GM18951 (cell line): ENCODE results near the gene GRIN1.
"Not testable (repeated sequence)": the region's sequence is repeated elsewhere in the genome, so short reads cannot be mapped to it uniquely, and the experiment has no call there.

Experiments
- POLR2A ChIP-seq: IDR thresholded peaks from 4 replicates; pipeline ENCODE4 v1.6.1; 2011; ENCODE audit warnings: mild to moderate bottlenecking; ENCODE audit not compliant: insufficient read length, insufficient read depth; ENCODE audit errors: extremely low read depth
- in situ Hi-C: fragments of 300-500 bp; cut with MboI; formaldehyde crosslinking; loops from one replicate; pipeline ENCODE4 v1.12.0; 2022; ENCODE audit warnings: low sequenced_read_pairs, mixed read lengths, inconsistent platforms; ENCODE audit not compliant: unreplicated experiment

The GRIN1 gene

DNA sequence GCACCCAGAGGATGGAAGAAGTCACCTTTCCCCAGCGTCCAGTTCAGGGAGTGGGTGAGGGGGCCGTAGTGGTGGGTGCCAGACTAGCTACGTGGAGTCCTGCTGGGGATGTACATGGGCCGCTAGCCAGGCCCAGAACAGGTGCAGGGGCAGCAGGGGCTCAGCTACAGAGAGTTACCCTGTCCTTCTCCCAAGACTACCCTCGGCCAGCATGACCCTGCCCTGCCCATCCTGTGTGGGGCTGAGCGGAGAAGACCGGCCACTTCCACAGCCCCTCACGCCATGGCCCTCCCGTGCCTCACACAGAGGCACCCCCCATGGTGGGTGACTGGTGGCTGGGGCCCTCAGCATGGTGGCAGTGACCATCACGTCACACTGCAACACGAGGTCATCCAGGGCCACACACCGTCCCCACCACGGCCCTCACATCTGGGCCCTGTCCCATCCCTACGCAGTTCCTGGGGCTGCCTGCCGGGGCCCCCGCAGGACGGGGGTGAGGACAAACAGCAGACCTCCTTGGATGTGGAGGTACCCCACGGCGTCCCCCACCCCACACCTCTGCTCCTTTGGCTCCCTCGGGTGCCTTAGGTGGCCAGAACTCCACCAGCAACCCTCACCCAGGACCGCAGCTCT is 23.4 kb upstream of the GRIN1 start:
- no peak for TF ChIP-seq POLR2A
- in situ Hi-C loops = no loop called here

DNA sequence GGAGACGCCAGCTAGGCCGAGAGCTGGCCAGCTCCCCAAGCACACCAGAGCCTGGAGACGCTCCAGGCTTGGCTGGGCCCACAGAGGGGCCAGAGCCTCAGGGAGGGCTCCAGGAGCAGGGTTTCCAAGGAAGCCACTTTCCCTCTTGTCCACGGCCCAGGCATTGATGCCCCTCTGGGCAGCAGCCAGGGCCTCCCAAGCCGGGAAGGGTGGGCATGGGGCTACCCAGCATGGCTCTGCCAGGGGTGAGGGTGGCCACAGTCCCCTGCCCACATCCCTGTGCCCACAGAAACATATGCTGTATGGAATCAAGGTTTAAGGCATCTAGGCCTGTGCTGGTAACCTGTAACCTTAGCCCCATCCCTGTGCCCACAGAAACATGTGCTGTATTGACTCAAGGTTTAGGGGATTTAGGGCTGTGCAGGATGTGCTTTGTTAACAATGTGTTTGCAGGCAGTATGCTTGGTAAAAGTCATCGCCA is 22.9 kb upstream of the GRIN1 start:
- no peak for TF ChIP-seq POLR2A
- in situ Hi-C loops = no loop called here

DNA sequence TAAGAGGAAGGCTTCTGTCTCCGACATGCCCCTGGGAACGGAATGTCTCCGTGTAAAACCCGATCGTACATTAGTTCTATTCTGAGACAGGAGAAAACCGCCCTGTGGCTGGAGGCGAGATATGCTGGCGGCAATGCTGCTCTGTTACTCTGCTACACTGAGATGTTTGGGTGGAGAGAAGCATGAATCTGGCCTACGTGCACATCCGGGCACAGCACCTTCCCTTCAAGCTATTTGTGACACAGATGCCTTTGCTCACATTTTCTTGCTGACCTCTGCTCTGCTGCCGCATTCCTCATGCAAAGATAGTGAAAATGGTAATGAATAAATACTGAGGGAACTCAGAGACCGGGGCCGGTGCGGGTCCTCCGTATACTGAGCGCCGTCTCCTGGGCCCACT is 22.2 kb upstream of the GRIN1 start:
- in situ Hi-C loops = no loop called here
- TF ChIP-seq POLR2A = no peak

DNA sequence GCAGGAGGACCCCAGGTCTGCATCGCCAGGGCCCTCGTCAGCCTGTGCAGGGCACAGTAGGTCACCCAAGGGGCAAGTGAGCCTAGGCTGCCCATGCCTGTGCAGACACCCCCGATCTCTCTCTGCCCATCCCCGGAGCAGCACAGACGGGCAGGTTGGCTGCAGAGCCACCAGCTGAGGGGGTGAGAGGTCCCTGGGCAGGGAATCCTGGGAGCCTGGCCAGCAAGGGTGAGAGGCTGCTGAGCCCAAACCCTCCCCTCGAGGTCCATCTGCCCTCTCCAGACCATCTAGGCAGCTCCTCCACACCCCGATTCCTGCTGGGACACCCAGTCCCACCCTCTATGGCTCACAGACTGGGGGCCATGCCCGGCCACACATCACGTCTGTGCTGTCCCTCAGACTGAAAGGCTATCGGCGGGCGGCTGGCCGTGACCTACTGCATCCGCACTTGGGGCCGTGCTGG is 21.7 kb upstream of the GRIN1 start:
- in situ Hi-C loops = no loop called here
- no peak for TF ChIP-seq POLR2A

DNA sequence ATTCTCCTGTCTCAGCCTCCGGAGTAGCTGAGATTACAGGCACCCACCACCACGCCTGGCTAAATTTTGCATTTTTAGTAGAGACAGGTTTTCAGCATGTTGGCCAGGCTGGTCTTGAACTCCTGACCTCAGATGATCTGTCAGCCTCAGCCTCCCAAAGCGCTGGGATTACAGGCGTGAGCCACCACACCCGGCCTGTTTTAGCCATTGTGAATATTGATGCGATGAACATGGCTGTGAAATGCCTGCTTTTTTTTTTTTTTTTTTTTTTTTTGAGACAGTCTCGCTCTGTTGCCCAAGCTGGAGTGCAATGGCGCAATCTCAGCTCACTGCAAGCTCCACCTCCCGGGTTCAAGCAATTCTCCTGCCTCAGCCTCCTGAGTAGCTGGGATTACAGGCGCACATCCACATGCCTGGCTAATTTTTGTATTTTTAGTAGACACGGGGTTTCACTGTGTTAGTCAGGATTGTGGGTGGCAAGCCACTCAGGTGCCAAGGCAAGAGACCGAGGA is 20.8 kb upstream of the GRIN1 start:
- in situ Hi-C loops = not testable (repeated sequence)

DNA sequence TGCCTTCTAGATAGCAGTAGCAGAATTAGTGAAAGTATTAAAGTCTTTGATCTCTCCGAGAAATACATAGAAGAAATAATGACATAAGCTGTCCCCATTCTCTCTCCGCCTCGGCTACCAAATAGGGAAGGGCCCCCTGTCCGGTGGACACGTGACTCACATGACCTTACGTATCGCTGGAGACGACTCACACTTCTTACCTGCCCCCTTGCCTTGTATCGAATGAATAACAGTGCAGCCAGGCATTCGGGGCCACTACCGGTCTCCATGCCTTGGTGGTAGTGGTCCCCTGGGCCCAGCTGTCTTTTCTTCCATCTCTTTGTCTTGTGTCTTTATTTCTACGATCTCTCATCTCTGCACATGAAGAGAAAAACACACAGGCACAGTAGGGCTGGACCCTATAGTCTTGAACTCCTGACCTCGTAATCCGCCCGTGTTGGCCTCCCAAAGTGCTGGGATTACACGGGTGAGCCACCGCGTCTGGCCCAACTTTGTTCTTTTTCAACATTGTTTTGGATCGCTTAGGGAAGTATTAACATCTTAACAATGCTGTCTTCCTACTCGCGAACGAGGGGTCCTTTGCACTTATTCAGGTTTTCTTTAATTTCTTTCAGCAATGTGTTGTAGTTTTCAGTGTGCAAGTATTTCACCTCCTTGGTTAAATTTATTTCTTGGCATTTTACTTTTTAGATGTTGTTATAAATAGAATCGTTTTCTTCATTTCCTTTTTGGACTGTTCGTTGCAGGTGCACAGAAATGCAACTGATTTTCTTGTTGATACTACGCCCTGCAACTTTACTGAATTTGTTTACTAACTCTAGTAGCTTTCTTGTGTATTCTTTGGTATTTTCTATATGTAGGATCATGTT is 16.8 kb upstream of the GRIN1 start:
- in situ Hi-C loops = loop anchor here (10.0 kb wide), 1 partner anchor 103 kb away; the partner anchor contains the start of genes CYSRT1, RNF208 and RNF224

DNA sequence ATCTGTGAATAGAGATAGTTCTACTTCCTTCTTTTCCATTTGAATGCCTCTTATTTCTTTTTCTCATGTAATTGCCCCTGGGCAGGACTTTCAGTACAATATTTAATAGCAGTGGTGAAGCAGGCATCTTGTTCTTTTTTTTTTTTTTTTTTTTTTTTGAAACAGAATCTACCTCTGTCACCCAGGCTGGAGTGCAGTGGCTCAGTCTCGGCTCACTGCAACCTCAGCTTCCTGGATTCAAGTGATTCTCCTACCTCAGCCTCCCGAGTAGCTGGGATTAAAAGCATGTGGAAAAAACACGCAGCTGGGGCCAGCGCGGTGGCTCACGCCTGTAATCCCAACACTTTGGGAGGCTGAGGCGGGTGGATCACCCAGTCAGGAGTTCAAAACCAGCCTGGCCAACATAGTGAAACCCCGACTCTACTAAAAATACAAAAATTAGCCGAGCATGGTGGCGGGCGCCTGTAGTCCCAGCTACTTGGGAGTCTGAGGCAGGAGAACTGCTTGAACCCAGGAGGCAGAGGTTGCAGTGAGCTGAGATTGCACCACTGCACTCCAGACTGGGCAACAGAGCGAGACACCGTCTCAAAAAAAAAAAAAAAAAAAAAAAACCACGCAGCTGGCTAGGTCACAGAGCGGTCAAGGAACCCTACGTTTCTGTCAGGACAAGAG is 16.0 kb upstream of the GRIN1 start:
- in situ Hi-C loops = loop anchor here (10.0 kb wide), 1 partner anchor 102 kb away; the partner anchor contains the start of genes CYSRT1, RNF208 and RNF224

DNA sequence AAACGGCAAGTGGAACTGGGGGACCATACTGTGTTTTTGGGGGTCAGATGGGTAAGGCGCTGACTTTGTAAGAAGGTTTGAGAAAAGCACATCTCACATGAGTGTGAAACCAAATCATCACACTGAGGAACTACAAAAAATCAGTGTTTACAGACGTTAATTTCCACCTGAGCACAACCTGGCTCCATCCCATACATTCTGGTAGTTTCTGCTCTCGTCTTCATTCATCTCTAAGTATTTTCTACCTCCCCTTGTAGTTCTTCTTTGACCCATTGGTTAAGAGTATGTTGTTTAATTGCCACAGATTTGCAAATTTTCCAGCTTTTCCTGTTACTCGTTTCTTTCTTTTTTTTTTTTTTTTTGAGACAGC is 15.5 kb upstream of the GRIN1 start:
- TF ChIP-seq POLR2A = no peak
- in situ Hi-C loops = loop anchor here (10.0 kb wide), 1 partner anchor 101 kb away; the partner anchor contains the start of genes CYSRT1, RNF208 and RNF224

DNA sequence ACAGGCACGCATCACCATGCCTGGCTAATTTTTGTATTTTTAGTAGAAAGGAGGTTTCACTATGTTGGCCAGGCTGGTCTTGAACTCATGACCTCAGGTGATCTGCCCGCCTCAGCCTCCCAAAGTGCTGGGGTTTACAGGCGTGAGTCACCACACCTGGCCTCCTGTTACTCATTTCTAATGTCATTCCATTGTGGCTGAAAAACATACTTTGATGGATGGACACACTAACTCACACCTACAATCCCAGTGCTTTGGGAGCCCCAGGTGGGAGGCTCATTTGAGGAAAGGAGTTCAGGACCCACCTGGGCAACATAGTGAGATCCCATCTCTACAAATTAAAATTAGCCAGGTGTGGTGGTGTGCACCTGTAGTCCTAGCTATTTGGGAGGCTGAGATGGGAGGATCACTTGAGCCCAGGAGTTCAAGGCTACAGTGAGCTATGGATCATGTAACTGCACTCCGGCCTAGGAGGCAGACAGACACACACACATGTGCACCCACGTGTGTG is 14.9 kb upstream of the GRIN1 start:
- in situ Hi-C loops = loop anchor here (10.0 kb wide), 1 partner anchor 101 kb away; the partner anchor contains the start of genes CYSRT1, RNF208 and RNF224

DNA sequence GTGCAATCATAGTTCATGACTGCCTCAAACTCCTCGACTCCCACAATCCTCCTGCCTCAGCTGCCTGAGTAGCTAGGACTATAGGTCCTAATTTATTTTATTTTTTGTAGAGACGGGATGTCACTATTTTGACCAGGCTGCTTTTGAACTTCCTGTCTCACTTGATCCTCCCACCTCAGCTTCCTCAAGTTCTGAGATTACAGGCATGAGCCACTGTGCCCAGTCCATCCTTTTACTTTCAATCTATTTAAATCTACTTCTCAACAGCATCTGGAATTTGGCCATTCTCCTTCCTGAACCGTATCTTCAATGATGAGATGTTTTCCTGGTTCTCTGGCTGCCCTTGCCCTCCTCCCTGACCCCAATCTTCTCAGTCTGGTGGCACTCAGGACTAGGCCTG is 12.2 kb upstream of the GRIN1 start:
- in situ Hi-C loops = loop anchor here (10.0 kb wide), 1 partner anchor 98 kb away; the partner anchor contains the start of genes CYSRT1, RNF208 and RNF224
- TF ChIP-seq POLR2A = no peak

DNA sequence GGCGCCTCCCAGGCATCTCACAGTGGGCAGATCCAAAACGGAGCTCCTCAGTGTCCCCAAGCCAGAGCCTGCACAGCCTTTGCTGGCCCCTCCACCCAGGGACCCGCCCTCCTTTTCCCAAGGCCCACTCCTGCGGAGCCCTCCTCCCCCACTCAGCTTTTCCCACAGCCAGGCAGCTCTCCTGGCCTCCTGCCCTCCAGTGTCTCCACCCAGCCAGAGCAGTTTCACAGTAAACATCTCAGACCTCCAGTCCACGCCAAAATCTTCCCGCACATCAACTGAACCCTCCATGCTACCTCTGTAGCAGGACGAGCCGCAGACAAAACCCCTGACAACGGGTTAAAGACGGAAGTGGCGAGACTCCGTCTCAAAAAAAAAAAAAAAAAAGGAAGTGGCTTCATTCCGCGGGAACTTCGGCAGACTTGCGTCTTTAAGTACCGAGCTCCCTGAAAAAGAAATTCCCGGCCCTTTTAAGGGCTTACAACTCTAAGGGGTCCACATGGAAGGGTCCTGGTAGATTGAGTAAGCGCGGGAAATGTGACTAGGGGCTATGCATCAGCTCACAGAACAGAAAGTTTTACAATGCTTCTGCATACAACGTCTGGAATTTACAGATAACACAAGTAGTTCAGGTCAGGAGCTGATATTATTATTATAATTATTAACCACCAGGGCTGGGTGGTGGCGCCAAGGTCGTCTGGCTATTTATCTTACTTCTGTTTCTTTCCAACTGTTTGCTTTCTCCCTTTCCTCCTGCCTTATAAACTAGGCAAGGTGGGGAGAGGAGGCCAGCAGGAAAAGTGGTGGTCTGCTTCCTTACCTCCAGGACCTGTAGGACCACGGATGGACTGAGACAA is 11.4 kb upstream of the GRIN1 start:
- TF ChIP-seq POLR2A = peak; percentile 39
- in situ Hi-C loops = loop anchor here (10.0 kb wide), 1 partner anchor 97 kb away; the partner anchor contains the start of genes CYSRT1, RNF208 and RNF224

DNA sequence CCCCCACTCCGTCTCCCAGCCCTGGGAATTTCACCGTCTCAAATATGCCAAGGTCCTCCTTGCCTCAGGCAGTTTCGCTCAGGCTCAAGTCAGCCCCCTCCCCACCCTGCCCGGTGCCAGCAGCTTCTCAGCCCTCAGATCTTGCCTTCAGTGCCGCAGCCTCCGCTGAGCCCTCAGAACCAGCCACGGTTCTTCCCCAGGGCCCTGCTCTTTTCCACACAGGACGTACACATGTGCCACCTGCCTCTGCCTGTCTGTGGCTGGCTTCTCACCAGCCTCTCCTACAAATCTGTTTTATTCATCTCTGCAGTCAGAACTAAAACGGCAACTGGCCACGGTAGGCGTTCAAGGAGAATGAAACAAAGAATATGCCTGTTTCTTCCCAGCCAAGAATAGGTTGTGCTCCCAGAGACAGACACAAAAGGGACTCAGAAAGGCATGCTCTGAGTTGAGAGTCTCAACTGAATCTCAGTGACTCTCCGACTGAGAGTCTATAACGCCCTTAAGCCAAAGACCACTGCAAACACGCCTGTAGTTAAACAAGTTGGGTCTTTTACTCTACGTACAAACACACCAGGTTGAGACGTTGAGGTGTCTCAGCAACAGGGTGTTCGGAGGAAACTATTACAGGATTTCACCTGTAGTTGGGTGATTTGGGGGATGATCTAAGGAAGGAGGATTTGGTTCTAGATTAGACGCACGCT is 10.6 kb upstream of the GRIN1 start:
- in situ Hi-C loops = loop anchor here (10.0 kb wide), 1 partner anchor 96 kb away; the partner anchor contains the start of genes CYSRT1, RNF208 and RNF224
- TF ChIP-seq POLR2A = no peak
